MV-4-11 (cell line): ENCODE data around the gene EREG.

ENCODE experiments used
- DNase-seq: peaks from one replicate; lab custom pipeline; 2025; lab: John Stamatoyannopoulos, UW

Gene EREG

DNA sequence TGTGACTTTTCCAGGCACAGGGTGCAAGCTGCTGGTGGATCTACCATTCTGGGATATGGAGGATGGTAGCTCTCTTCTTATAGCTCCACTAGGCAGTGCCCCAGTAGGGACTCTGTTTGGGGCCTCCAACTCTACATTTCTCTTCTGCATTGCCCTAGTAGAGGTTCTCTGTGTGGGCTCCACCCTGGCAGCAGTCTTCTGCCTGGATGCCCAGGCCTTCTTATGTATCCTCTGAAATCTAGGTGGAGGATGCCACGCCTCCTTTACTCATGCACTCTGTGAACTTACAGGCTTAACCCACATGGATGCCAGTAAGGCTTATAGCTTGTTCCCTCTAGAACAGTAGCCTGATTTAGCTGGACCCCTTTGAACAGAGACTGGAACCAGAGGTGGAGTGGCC is 20.9 kb upstream of the EREG start:
- DNase-seq: no peak

DNA sequence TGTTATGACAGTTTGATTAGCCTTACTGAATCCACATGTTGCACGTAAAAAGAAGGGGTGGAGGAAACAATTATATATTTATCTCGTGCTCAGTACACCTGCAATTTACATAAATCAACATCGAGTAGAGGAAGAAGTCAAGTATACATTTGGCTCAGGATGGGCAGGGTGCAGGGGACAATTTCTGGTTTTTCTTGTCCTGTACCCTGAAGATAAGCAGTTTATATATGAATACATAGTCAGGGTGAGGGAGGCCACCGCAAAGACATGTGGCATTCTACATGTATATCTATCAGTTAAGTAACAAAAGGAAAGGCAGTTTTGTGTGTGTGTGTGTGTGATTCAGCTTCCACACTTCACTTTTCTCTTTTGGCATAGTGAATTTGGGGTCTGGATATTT is 11.1 kb upstream of the EREG start:
- no peak for DNase-seq

GRCh38 chr4:74357965-74358364 is 7.0 kb upstream of the EREG start:
- DNase-seq: no peak

GRCh38 chr4:74361671-74362070 is 3.3 kb upstream of the EREG start:
- DNase-seq: no peak

GRCh38 chr4:74362347-74362746 is 2.6 kb upstream of the EREG start:
- DNase-seq: no peak

- DNase-seq: no peak
Observed at GRCh38 chr4:74364256-74364651, 691 bp upstream of the EREG start.

DNA sequence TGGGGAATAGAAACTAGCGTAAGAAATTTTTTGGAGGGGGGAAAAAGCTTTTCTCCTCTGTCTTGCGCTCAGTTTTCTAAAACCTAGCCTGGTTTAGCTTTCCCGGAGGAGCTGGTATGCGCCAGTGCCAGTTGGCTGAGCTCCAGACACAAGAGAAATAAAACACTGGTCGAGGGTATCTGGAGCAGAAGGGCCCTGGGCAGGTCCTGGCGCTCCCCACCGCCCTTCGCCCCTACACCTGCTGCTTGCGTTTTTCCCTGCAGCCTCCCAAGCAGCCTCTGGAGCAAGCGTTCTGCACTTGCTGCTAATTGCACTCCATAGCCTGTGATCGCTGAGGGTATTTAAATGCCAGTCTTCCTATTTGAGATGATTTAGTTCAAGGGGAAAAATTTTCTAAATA is 816 bp downstream of the EREG start:
- DNase-seq: no peak

DNA sequence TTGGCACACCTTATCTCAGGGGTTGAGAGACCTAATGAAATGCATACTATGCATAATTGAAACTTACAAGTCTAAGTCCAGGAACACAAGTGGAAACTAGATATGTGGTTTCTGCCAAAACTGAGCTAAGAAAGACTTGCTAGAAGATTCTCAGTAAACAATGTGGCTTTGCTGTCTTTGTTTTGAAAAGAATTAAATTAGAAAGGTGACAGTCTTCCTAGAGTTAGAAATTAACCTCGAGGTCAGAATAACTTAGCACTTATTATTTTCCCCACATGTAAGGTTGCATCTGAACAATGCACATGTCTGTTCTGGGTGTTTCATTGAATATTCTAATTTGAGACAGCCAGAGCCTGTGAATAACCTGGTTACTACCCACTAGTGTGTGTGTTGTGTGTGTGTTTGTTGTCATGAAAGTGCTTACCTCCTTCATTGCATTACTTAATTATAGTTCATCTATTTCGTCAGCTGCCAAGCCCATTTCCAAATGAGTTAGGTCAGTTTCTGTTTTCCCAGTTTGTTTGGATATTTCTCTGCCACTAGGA is 1.5 kb downstream of the EREG start:
- peak; percentile 43 for DNase-seq

GRCh38 chr4:74367656-74368290 is 2.8 kb downstream of the EREG start:
- no peak for DNase-seq

GRCh38 chr4:74368596-74368995 is 3.7 kb downstream of the EREG start:
- no peak for DNase-seq

GRCh38 chr4:74369855-74370254 is 4.9 kb downstream of the EREG start:
- DNase-seq: peak; percentile 57

- DNase-seq: peak; percentile 46
Observed at GRCh38 chr4:74370912-74371311, 6.0 kb downstream of the EREG start.

DNA sequence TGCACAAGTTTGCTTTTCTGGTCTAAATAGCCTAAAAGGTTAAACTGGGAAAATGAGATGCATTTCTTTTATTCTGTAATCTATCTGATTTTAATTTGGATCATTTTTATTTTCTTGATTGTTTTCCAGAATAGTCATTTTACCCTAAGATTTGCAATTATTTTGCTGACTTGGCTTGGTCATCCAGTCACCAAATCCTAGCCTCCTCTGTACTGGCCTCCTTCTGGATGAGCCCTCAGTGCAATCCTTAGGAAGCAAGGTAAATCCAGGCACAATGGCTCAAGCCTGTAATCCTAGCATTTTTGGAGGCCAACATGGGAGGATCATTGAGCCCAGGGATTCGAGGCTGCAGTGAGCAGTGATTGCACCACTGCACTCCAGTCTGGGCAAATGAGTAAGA is 9.2 kb downstream of the EREG start:
- no peak for DNase-seq

DNA sequence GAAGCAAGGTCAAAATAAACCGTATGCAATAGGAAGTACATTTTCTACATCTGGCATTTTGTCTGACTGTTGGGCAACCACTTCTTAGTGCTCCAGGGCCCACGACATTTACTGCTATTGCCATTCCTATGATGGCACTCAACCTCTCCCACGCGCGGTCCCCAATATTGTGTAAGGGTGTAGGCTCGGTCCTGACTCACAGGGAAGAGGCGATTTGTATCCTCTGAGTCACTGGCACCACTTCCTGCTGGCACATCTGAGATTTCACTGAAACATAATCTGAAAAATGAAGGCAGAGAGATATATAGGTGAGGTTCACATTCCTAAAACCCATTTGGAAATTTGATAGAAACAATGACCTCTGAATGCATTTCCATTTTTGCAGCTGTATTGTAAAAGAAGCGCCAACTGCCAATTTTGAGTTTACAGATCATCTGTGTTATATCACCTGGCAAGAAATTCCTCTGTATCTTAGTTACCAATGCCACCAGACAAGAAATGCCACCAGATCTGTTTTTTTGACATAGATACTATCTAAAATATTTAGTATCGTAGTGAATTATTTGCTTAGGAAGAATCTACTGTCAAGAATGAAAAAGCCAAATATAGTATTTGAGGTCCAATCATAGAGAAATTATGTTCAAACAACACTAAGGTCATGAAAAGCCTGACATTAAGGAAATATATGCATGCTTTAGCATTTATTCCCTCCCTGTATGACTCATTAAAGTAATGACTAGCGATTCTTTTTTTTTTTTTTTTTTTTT is 9.8 kb downstream of the EREG start:
- peak; percentile 95 for DNase-seq

- DNase-seq: no peak
Observed at GRCh38 chr4:74375824-74376426, 11.0 kb downstream of the EREG start.

DNA sequence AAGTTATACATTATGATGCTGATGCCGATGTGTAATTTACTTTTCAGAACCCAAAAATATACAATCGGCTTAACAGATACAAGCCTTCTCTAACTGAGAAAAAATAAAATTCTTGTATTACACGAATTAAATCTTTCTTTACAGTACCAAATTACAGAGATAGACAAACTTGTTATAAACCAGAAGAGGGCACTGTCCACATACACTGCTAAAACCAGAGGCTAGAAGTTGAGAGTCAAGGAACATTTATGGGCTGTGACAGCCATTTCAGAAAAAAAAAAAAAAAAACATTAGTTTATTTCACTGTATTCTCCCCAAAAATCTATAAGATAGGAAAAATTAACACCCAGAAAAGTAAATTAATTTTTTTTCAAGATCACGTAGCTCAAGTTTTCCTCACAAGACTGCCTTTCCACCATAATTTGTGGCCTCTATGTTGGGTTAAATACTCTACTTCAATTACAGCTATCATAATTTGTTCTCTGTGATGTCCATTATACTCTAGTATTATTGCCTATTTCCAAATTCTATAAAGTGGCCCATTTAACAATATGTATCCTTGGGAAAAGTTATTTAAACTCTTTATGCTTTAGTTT is 12.0 kb downstream of the EREG start:
- peak; percentile 56 for DNase-seq

- DNase-seq: no peak
Observed at GRCh38 chr4:74377714-74378113, 12.8 kb downstream of the EREG start.

- no peak for DNase-seq
Observed at GRCh38 chr4:74378573-74378972, 13.6 kb downstream of the EREG start.

DNA sequence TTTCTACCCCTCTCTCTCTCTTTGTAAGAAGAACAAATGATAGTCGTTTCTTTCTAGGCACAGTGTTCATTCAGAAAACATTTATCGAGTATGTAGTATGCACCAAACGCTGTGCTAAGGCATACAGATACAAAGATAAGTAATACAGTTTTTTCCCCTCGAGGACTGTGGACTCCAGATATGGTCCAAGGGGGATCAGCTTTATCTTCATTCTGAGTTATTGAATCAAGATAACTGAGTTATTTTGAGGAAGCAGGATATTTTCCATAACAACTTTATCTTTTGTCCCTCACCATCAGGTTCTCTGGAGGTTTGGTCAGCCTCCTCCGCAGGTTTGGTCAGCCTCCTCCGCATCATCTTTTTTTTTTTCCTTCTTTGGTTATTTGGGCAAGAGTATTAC is 15.0 kb downstream of the EREG start:
- no peak for DNase-seq

DNA sequence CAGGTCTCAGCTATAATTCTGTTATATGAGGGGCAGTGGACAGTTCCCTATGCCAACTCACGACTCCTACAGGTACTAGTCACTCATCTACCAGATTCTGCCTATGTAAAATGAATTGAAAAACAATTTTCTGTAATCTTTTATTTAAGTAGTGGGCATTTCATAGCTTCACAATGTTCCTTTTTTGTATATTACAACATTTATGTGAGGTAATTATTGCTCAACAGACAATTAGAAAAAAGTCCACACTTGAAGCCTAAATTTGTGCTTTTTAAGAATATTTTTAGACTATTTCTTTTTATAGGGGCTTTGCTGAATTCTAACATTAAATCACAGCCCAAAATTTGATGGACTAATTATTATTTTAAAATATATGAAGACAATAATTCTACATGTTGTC is 20.4 kb downstream of the EREG start:
- no peak for DNase-seq

- no peak for DNase-seq
Observed at GRCh38 chr4:74386159-74386558, 21.2 kb downstream of the EREG start.

DNA sequence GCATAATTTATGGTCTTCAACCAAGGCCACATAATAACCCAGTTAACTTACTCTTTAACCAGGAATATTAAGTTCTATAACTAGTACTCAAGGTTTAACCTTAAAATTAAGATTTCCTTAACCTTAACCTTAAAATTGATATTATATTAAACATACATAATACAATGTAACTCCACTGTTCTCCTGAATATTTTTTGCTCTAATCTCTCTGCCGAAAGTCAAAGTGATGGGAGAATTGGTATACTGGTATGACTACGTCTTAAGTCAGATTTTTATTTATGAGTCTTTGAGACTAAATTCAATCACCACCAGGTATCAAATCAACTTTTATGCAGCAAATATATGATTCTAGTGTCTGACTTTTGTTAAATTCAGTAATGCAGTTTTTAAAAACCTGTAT is 22.8 kb downstream of the EREG start:
- DNase-seq: no peak

GRCh38 chr4:74389494-74389893 is 24.5 kb downstream of the EREG start:
- DNase-seq: no peak
